ENCODE data around the gene C4orf50. TPM values are rescaled to one million over a fixed set of nuclear protein-coding genes. Genes with fewer than 3 reads are reported as not detected.

The C4orf50 gene
- total RNA-seq, 1 donor from 2014 or later, result 0.49 TPM

DNA sequence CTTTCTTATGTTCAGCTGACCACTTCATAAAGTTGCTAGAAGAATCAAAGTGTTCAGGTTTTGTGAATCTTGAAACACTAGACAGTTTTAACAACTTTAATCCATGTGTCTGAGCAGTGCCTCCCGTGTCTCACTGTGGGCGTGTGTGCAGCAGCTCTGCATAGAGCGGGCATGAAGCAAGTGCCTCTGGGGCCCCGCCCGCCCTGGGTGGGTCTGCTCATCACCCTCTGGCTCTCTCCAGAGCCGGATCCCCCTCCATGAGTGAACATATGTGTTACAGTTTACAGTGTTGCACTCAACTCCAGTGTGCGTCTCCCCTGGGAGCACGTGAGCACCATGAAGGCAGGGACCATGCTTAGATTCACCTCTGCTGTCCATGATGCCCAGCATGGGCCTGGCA lies 87.8 kb downstream of the C4orf50 start:
- no peak for TF ChIP-seq POLR2AphosphoS5 (IDR thresholded peaks at IDR 0.05; ENCODE audit: insufficient read depth in 1 of 2, low read depth in 1 of 2)
- no peak for TF ChIP-seq POLR2A (IDR thresholded peaks at IDR 0.05)
- TF ChIP-seq, protein P1, sequence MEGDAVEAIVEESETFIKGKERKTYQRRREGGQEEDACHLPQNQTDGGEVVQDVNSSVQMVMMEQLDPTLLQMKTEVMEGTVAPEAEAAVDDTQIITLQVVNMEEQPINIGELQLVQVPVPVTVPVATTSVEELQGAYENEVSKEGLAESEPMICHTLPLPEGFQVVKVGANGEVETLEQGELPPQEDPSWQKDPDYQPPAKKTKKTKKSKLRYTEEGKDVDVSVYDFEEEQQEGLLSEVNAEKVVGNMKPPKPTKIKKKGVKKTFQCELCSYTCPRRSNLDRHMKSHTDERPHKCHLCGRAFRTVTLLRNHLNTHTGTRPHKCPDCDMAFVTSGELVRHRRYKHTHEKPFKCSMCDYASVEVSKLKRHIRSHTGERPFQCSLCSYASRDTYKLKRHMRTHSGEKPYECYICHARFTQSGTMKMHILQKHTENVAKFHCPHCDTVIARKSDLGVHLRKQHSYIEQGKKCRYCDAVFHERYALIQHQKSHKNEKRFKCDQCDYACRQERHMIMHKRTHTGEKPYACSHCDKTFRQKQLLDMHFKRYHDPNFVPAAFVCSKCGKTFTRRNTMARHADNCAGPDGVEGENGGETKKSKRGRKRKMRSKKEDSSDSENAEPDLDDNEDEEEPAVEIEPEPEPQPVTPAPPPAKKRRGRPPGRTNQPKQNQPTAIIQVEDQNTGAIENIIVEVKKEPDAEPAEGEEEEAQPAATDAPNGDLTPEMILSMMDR (IDR thresholded peaks at IDR 0.05), result no peak
- intact Hi-C loops (cut with DNase I), result no loop called here
- DNase-seq (ENCODE audit: extremely low spot score in 2 of 2), result no peak
- H3K4me1 ChIP-seq, result no peaks in the 10 kb centered on the region
- no peak overlapping the region for H3K27ac ChIP-seq
- H3K36me3 ChIP-seq, result no peaks in the 10 kb centered on the region
- H3K9me3 ChIP-seq, result no peaks in the 10 kb centered on the region
- no peaks in the 10 kb centered on the region for H3K27me3 ChIP-seq
- H3K4me3 ChIP-seq, result no peak overlapping the region

DNA sequence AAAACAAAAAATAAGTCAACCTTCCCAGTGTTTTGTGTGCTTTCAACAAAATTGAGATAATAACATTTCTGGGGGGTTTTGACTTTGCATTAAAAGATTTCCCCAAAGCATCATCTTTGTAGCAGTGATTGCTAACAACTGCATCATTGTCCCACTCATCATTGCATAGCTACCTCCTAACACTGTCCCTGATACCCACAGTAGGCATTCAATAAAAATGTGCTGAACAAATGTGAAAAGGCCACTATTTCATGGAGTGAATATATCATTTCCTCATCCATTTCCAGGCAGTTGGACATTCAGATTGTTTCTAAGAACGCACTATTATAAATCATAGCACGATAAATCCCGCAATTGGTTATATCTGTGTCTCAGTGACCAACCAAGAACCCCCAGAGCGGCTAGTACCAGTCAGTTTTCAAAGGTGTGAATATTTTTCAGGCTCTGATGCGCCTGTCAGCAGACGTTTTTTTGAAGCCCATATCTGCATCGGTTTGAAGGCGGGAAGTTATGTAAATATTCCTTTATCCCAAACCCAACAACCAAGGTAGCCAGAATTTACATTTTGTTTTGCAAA lies 89.3 kb downstream of the C4orf50 start:
- no peaks in the 10 kb centered on the region for H3K27me3 ChIP-seq
- TF ChIP-seq POLR2A (IDR thresholded peaks at IDR 0.05) (no peak), POLR2AphosphoS5 (IDR thresholded peaks at IDR 0.05; ENCODE audit: insufficient read depth in 1 of 2, low read depth in 1 of 2) (no peak)
- TF ChIP-seq, protein P1 (IDR thresholded peaks at IDR 0.05), result no peak
- no peaks in the 10 kb centered on the region for H3K36me3 ChIP-seq
- H3K4me1 ChIP-seq, result no peaks in the 10 kb centered on the region
- no peak for DNase-seq (ENCODE audit: extremely low spot score in 2 of 2)
- no peaks in the 10 kb centered on the region for H3K9me3 ChIP-seq
- no peak overlapping the region for H3K4me3 ChIP-seq
- intact Hi-C loops (cut with DNase I), result no loop called here
- no peak overlapping the region for H3K27ac ChIP-seq

DNA sequence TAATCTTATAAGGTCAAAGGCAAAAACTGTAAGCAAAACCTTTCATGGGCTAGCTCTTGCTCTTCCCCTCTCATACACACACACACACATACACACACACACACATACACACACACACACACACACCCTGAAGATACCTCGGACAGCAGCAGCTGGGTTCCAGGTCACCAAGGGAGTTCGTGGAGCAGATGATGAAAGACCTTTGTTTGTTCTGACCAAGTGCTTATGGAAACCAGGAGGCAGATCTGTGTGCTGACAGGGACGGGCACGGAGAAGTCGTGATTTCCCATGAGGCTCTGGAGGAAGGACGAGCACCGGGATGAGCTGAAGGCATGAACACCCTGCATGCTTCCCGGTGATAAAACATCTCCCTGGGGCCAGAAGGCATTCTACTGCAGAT lies 90.0 kb downstream of the C4orf50 start:
- no peaks in the 10 kb centered on the region for H3K9me3 ChIP-seq
- DNase-seq (ENCODE audit: extremely low spot score in 2 of 2), result no peak
- no peak overlapping the region for H3K27ac ChIP-seq
- intact Hi-C loops (cut with DNase I), result no loop called here
- no peak overlapping the region for H3K4me3 ChIP-seq
- no peaks in the 10 kb centered on the region for H3K4me1 ChIP-seq
- H3K27me3 ChIP-seq, result no peaks in the 10 kb centered on the region
- no peaks in the 10 kb centered on the region for H3K36me3 ChIP-seq
- TF ChIP-seq POLR2A (IDR thresholded peaks at IDR 0.05), result no peak
- TF ChIP-seq, protein P1 (IDR thresholded peaks at IDR 0.05), result no peak
- no peak for TF ChIP-seq POLR2AphosphoS5 (IDR thresholded peaks at IDR 0.05; ENCODE audit: insufficient read depth in 1 of 2, low read depth in 1 of 2)

DNA sequence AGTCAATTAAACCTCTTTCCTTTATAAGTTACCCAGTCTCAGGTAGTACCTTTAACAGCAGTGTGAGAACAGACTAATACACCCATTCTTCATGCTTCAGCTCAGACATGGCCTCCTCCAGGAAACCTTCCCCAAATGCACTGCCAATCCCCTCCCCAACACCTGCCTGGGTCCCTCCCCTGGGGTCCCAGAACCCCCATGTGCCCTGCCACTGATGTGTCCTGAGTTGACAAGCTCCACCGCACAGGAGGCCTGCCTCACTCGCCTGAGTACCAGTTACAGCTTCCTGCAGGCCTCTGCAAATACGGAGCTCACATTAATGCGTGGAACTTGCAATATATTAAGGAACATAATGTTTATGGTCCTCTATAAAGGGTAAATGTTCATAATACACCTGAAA lies 90.5 kb downstream of the C4orf50 start:
- no peak overlapping the region for H3K4me3 ChIP-seq
- TF ChIP-seq, protein P1 (IDR thresholded peaks at IDR 0.05), result no peak
- TF ChIP-seq POLR2AphosphoS5 (IDR thresholded peaks at IDR 0.05; ENCODE audit: insufficient read depth in 1 of 2, low read depth in 1 of 2) (no peak), POLR2A (IDR thresholded peaks at IDR 0.05) (no peak)
- H3K4me1 ChIP-seq, result no peaks in the 10 kb centered on the region
- DNase-seq (ENCODE audit: extremely low spot score in 2 of 2), result no peak
- intact Hi-C loops (cut with DNase I), result no loop called here
- H3K27ac ChIP-seq, result no peak overlapping the region
- no peaks in the 10 kb centered on the region for H3K9me3 ChIP-seq
- H3K36me3 ChIP-seq, result no peaks in the 10 kb centered on the region
- H3K27me3 ChIP-seq, result no peaks in the 10 kb centered on the region

DNA sequence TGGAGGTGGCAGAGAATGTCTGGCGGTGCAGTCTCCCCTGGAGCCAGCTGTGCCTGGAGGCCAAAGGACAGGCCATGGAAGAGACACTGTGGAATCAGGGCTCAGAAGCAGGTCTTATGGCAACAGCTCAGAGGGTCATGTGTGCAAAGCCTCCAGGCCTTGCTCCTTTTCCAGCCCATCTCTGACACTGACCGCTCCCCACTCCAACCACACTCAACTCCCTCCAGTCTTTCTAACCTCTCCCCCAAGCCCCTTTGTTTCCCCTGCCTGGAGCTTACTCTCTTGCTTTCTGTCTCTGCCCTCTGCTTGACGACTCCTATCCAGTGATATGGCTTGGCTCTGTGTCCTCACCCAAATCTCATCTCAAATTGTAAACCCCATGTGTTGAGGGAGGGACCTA lies 91.1 kb downstream of the C4orf50 start:
- intact Hi-C loops (cut with DNase I), result no loop called here
- no peaks in the 10 kb centered on the region for H3K36me3 ChIP-seq
- H3K27ac ChIP-seq, result no peak overlapping the region
- H3K4me3 ChIP-seq, result no peak overlapping the region
- H3K27me3 ChIP-seq, result no peaks in the 10 kb centered on the region
- no peak for DNase-seq (ENCODE audit: extremely low spot score in 2 of 2)
- no peaks in the 10 kb centered on the region for H3K9me3 ChIP-seq
- TF ChIP-seq, protein P1 (IDR thresholded peaks at IDR 0.05), result no peak
- TF ChIP-seq POLR2A (IDR thresholded peaks at IDR 0.05) (no peak), POLR2AphosphoS5 (IDR thresholded peaks at IDR 0.05; ENCODE audit: insufficient read depth in 1 of 2, low read depth in 1 of 2) (no peak)
- H3K4me1 ChIP-seq, result no peaks in the 10 kb centered on the region

Data from vagina (tissue), 2 donors.